GM19372 (cell line): Measurements from ENCODE around the gene FMO3.

Source experiments
- ATAC-seq: cut with Tn5 transposase; IDR thresholded peaks from one replicate; pipeline ENCODE4 v1.9.1; 2021; ENCODE audit warnings: mild to moderate bottlenecking, low read depth, moderate library complexity; ENCODE audit not compliant: unreplicated experiment

The FMO3 gene

DNA sequence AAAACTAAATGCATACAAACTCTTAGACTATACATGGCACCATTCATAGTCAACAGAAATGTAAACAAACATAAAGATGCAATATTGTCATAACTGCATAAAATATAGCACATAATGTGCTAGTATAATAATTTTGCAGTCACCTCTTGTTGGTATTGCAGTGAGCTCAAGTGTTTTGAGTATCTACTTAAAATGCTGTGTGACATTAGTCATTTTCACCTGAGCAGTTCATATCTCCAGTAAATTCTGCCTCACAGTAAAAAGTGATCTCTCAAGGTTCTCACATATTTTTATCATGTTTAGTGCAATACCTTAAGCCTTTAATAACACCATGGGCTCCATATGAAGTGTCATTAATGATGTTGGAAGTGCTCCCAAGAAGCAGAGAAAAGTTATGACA, 64.8 kb downstream of the FMO3 start:
- no peak for ATAC-seq

DNA sequence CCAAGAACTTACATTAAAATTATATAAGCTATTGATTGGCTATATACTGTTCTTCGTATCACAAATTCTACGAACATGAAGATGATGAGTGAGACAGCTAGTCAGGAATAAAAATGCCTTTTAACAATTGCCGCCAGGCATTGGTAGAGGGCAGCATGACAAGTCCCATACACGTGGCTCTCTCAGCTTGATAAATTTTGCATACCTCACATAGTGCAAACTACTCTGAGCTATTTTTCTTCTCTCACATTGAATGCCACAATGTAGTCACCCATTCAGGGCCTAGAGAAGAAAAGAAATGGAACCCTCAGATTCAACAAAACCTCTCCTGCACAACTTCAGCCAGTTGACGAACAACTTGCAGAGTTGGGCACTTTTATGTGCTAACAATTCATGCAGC, 67.4 kb downstream of the FMO3 start:
- no peak for ATAC-seq

- no peak for ATAC-seq
Observed at GRCh38 chr1:171158551-171158950, 67.8 kb downstream of the FMO3 start.

GRCh38 chr1:171159148-171159547, 68.4 kb downstream of the FMO3 start:
- no peak for ATAC-seq

DNA sequence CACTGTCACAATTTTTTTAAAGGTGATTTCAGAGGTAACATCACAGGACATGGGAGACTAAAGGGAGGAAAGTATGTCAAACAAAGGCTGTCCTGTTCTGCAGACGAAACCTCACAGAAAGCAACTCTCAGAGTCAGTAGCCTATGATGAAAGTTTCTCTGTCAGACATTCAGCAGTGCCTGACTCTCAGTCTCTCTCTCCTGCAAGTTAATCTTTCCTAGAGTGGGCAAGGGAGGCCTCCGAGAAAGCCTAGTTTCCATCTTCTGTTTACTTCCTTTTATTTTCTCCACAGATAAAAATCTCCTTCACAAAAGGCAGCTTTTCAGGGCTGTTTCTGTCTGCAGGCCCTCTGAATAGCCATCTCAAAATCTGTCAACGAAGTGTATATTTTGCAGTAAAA, 69.5 kb downstream of the FMO3 start:
- ATAC-seq = no peak

DNA sequence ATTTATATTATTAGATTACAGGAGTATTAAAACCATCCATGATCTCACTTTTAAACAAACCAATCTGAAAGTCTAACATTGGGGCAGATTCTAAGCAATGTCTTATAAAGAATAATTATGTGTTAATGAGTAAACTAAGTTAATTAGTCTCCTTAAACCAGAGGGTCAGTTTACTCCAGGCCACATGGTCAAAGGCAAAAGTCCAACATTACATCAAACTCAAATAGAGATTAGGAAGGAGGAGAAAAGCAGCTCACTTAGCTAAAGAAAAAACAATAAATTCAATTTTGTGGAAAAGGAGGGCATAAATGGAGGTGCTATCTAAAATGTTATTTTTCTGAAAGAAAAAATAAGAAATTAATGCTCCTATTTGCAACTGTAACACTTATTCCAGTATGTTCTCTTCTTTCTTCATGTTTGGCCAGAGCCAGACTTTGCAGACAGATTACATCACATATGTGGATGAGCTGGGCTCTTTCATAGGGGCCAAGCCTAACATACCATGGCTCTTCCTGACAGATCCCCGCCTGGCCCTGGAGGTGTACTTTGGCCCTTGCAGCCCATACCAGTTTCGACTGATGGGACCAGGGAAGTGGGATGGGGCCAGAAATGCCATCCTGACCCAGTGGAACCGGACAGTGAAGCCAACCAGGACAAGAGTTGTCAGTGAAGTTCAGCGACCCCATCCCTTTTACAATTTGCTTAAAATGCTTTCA, 70.1 kb downstream of the FMO3 start:
- ATAC-seq = no peak

- no peak for ATAC-seq
Observed at GRCh38 chr1:171161431-171161830, 70.7 kb downstream of the FMO3 start.

DNA sequence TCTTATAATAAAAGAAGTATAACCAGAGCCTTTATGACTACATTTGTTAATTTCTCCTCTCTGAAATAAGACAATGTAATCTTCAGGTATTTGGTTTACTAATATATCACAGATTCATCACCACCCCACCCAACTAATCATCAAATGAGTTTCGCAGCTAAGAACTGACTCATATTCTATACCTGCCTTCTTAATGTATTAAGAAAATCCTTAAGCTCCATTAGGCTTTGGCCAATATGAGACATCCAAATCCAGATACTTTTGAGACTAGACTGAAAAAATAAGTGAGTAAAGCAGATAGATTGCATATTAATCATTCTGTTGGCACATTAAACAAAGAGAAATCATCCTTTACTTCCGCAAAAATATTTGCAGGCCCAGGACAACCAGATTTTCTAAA, 75.7 kb downstream of the FMO3 start:
- no peak for ATAC-seq
